ENCODE data around the gene SEC24C. TPM values are rescaled to one million over a fixed set of nuclear protein-coding genes. Genes with fewer than 3 reads are reported as not detected.
A peak's percentile ranks its signal among the peaks of the same experiment; 100 is the strongest.
"Not testable (repeated sequence)": the region's sequence is repeated elsewhere in the genome, so short reads cannot be mapped to it uniquely, and the experiment has no call there.

The SEC24C gene
- total RNA-seq, 2 donors from 2014 or later, result 152 to 172 TPM

- ATAC-seq (no peak), DNase-seq (ENCODE audit: low spot score) (peak; percentile 6)
- Mint-ChIP-seq H3K4me3 (peak overlapping the region; percentile 98), H3K27me3 (no peaks in the 10 kb centered on the region), H3K9me3 (no peaks in the 10 kb centered on the region), H3K27ac (peak overlapping the region; percentile 86 to 93), H3K4me1 (ENCODE audit: low read depth in 2 of 2) (peaks cover 38 to 41% of the 10 kb centered on the region in 2 donors), H3K36me3 (peaks cover 11% of the 10 kb centered on the region)
Observed at GRCh38 chr10:73786512-73786885, 42.3 kb downstream of the SEC24C start.

GRCh38 chr10:73787031-73787800 is 43.0 kb downstream of the SEC24C start:
- peaks cover 36% of the 10 kb centered on the region in 2 donors for H3K4me1 Mint-ChIP-seq (ENCODE audit: low read depth in 2 of 2)
- peaks cover 11% of the 10 kb centered on the region for H3K36me3 Mint-ChIP-seq
- H3K4me3 Mint-ChIP-seq, result peak overlapping the region; percentile 98
- H3K27me3 Mint-ChIP-seq, H3K9me3 Mint-ChIP-seq, ATAC-seq: not testable (repeated sequence)
- peak overlapping the region in 1 of 2 donors; percentile 86 for H3K27ac Mint-ChIP-seq
- DNase-seq (ENCODE audit: low spot score), result peak; percentile 37

- H3K27ac Mint-ChIP-seq, result peak overlapping the region in 1 of 2 donors; percentile 57
- peaks cover 22 to 33% of the 10 kb centered on the region in 2 donors for H3K4me1 Mint-ChIP-seq (ENCODE audit: low read depth in 2 of 2)
- no peak overlapping the region for H3K4me3 Mint-ChIP-seq
- no peaks in the 10 kb centered on the region for H3K9me3 Mint-ChIP-seq
- ATAC-seq, result no peak
- H3K36me3 Mint-ChIP-seq, result peaks cover 12% of the 10 kb centered on the region
- H3K27me3 Mint-ChIP-seq, result no peaks in the 10 kb centered on the region
- DNase-seq (ENCODE audit: low spot score), result peak; percentile 49
Observed at GRCh38 chr10:73788864-73789658, 44.9 kb downstream of the SEC24C start.

- Mint-ChIP-seq H3K4me3 (no peak overlapping the region), H3K27me3 (no peaks in the 10 kb centered on the region), H3K9me3 (no peaks in the 10 kb centered on the region), H3K27ac (no peak overlapping the region), H3K36me3 (peaks cover 12% of the 10 kb centered on the region), H3K4me1 (ENCODE audit: low read depth in 2 of 2) (peaks cover 22 to 33% of the 10 kb centered on the region in 2 donors)
- peak; percentile 44 for DNase-seq (ENCODE audit: low spot score)
- ATAC-seq, result no peak
Observed at GRCh38 chr10:73789659-73790055, 45.5 kb downstream of the SEC24C start.

- peaks cover 16% of the 10 kb centered on the region for H3K36me3 Mint-ChIP-seq
- no peak overlapping the region for H3K27ac Mint-ChIP-seq
- H3K4me3 Mint-ChIP-seq, result no peak overlapping the region
- peaks cover 12 to 26% of the 10 kb centered on the region in 2 donors for H3K4me1 Mint-ChIP-seq (ENCODE audit: low read depth in 2 of 2)
- no peaks in the 10 kb centered on the region for H3K27me3 Mint-ChIP-seq
- DNase-seq (ENCODE audit: low spot score) (peak; percentile 22), ATAC-seq (no peak)
- H3K9me3 Mint-ChIP-seq, result no peaks in the 10 kb centered on the region
Observed at GRCh38 chr10:73790886-73791625, 46.9 kb downstream of the SEC24C start.

- DNase-seq (ENCODE audit: low spot score), result peak; percentile 60
- ATAC-seq, result no peak
- peaks cover 16% of the 10 kb centered on the region for H3K36me3 Mint-ChIP-seq
- H3K4me3 Mint-ChIP-seq, result no peak overlapping the region
- H3K9me3 Mint-ChIP-seq, result no peaks in the 10 kb centered on the region
- H3K4me1 Mint-ChIP-seq (ENCODE audit: low read depth in 2 of 2), result peaks cover 6 to 24% of the 10 kb centered on the region in 2 donors
- H3K27ac Mint-ChIP-seq, result no peak overlapping the region
- H3K27me3 Mint-ChIP-seq, result no peaks in the 10 kb centered on the region
Observed at GRCh38 chr10:73791871-73792400, 47.8 kb downstream of the SEC24C start.

GRCh38 chr10:73793456-73793855 is 49.3 kb downstream of the SEC24C start:
- no peak for ATAC-seq
- DNase-seq (ENCODE audit: low spot score), result peak; percentile 22
- no peak overlapping the region for H3K27ac Mint-ChIP-seq
- peaks cover 0 to 21% of the 10 kb centered on the region in 2 donors for H3K4me1 Mint-ChIP-seq (ENCODE audit: low read depth in 2 of 2)
- H3K9me3 Mint-ChIP-seq, result no peaks in the 10 kb centered on the region
- no peaks in the 10 kb centered on the region for H3K27me3 Mint-ChIP-seq
- peaks cover 22% of the 10 kb centered on the region for H3K36me3 Mint-ChIP-seq
- H3K4me3 Mint-ChIP-seq, result no peak overlapping the region

GRCh38 chr10:73795491-73795890 is 51.3 kb downstream of the SEC24C start:
- H3K9me3 Mint-ChIP-seq, result not testable (repeated sequence)
- peaks cover 0 to 15% of the 10 kb centered on the region in 2 donors for H3K4me1 Mint-ChIP-seq (ENCODE audit: low read depth in 2 of 2)

GRCh38 chr10:73796035-73796434 is 51.9 kb downstream of the SEC24C start:
- ATAC-seq; H3K4me3 Mint-ChIP-seq; DNase-seq (ENCODE audit: low spot score); H3K9me3 Mint-ChIP-seq; H3K27me3 Mint-ChIP-seq: not testable (repeated sequence)
- Mint-ChIP-seq H3K4me1 (ENCODE audit: low read depth in 2 of 2) (peaks cover 0 to 15% of the 10 kb centered on the region in 2 donors), H3K27ac (peak overlapping the region in 1 of 2 donors; percentile 72), H3K36me3 (peaks cover 16% of the 10 kb centered on the region)

More at GRCh38 chr10:73795491-73795890, 51.3 kb downstream of the SEC24C start:
- ATAC-seq, H3K27ac Mint-ChIP-seq, H3K4me3 Mint-ChIP-seq, H3K27me3 Mint-ChIP-seq: not testable (repeated sequence)
- peak; percentile 44 for DNase-seq (ENCODE audit: low spot score)
- H3K36me3 Mint-ChIP-seq, result peaks cover 17% of the 10 kb centered on the region

GRCh38 chr10:73796766-73797165 is 52.6 kb downstream of the SEC24C start:
- DNase-seq (ENCODE audit: low spot score), result peak; percentile 44
- ATAC-seq, result no peak
- Mint-ChIP-seq H3K4me1 (ENCODE audit: low read depth in 2 of 2) (peaks cover 0 to 15% of the 10 kb centered on the region in 2 donors), H3K27me3 (no peaks in the 10 kb centered on the region), H3K27ac (no peak overlapping the region), H3K9me3 (no peaks in the 10 kb centered on the region), H3K36me3 (peaks cover 16% of the 10 kb centered on the region), H3K4me3 (no peak overlapping the region)

- ATAC-seq (no peak), DNase-seq (ENCODE audit: low spot score) (no peak)
- Mint-ChIP-seq H3K4me3 (no peak overlapping the region), H3K9me3 (no peaks in the 10 kb centered on the region), H3K4me1 (ENCODE audit: low read depth in 2 of 2) (peaks cover 0 to 15% of the 10 kb centered on the region in 2 donors), H3K27me3 (no peaks in the 10 kb centered on the region), H3K27ac (peak overlapping the region; percentile 49 to 61), H3K36me3 (peaks cover 16% of the 10 kb centered on the region)
Observed at GRCh38 chr10:73797324-73798025, 53.3 kb downstream of the SEC24C start.

GRCh38 chr10:73798087-73798486 is 53.9 kb downstream of the SEC24C start:
- Mint-ChIP-seq H3K9me3 (no peaks in the 10 kb centered on the region), H3K27me3 (no peaks in the 10 kb centered on the region), H3K27ac (peak overlapping the region; percentile 49 to 61), H3K4me3 (no peak overlapping the region), H3K4me1 (ENCODE audit: low read depth in 2 of 2) (peaks cover 4 to 16% of the 10 kb centered on the region in 2 donors), H3K36me3 (peaks cover 19% of the 10 kb centered on the region)
- ATAC-seq (no peak), DNase-seq (ENCODE audit: low spot score) (no peak)
